NT2/D1 (cell line): ENCODE results near the gene KDM4D.

ENCODE experiments used
- SUZ12 ChIP-seq: IDR thresholded peaks from 2 replicates; pipeline ENCODE4 v1.6.1; 2011; ENCODE audit not compliant: insufficient read length, insufficient read depth; ENCODE audit errors: extremely low read depth
- YY1 ChIP-seq: IDR thresholded peaks from 2 replicates; pipeline ENCODE4 v1.6.1; 2011; ENCODE audit not compliant: insufficient read length, insufficient read depth
- ZNF274 ChIP-seq: IDR thresholded peaks from 2 replicates; pipeline ENCODE4 v1.6.1; 2011; ENCODE audit warnings: mild to moderate bottlenecking, low read depth, low read length

DNA sequence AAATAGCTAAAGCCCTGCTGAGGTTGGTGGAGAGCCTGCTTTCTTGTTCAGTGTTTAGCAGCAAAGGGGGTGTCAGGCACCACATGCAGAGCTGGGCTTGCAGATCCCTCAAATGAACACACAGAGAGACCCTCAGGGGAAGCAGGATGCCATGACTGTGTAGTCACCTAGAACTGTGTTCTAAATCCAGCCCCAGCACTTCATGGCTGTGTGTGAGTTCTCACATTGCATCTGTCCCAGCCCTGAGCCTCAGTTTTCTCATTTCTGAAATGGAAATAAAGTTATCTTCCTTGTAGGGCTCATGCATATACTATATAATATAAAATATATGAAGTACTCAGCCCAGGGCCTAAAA, 47.3 kb upstream of the KDM4D start:
- TF ChIP-seq SUZ12 (no peak), YY1 (no peak), ZNF274 (peak; percentile 37; the same call in 1 of the 2 replicates)
